NCI-H1417 (cell line): ENCODE measurements around the gene GSG1L.
"Not testable (repeated sequence)": the region's sequence is repeated elsewhere in the genome, so short reads cannot be mapped to it uniquely, and the experiment has no call there.

Experiments
- DNase-seq, 3 experiments: peaks; one replicate each; lab custom pipeline; 2025; lab: John Stamatoyannopoulos, UW

Gene GSG1L

GRCh38 chr16:27903046-27903655, 160.4 kb downstream of the GSG1L start:
- no peak for DNase-seq

DNA sequence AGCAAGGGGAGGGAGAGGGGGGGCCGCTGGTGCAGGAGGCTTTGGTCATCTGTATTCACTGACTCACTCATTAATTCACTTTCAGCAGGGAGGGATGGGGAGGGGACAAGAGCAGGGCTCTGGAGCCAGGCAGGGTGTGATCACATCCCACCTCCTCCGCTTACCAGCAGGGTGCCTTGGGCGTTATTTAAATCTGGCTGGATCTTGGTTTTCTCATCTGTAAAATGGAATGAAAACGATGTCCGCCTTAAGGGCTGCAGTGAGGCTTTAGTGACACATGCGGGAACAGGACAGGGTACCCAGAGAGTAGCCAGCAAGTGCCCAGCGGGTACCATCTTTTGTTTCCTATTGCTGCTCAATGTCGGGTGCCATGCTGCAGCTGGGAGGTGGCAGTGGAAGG, 161.0 kb downstream of the GSG1L start:
- DNase-seq: no peak

GRCh38 chr16:27901956-27902355, 161.6 kb downstream of the GSG1L start:
- DNase-seq: no peak

GRCh38 chr16:27899736-27900135, 163.8 kb downstream of the GSG1L start:
- DNase-seq: no peak

GRCh38 chr16:27894386-27894785, 169.1 kb downstream of the GSG1L start:
- no peak for DNase-seq

DNA sequence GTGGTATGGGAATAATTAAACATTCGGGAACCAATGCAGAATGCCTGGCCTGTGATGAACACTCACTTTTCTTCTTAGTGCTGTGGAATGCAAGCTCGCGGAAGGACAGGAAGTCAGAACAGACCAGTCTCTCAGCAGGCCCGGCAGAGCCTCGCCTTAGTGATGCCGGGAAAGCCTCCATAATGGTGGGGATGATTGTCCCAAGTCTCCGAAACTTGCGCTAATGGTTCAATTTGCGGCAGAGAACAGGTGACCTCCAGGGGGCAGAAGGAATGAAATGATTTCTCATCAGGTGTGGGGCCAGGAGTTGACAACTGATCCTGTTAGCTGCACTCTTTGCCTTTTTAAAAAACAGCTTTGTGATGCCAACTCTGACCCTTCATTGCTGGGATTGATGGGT, 170.6 kb downstream of the GSG1L start:
- no peak for DNase-seq

DNA sequence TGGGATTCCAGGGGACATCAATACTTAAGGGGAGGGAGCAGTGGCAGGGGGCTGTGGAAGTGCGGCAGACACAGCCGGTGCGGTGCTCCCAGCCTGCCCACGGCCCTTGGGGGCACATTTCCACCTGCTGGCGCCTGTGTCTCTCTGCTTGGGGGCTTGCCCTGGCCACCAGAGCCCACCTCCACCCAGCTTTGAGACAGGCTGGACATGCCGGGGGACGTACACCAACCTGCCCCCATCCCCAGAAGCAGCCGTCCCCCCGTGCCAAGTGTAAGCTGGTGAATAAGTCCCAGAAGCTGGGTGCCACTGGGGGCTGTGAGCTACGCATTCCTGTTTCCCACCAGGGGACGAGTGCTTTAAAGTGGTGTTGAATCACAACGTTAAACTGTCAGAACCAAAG, 172.6 kb downstream of the GSG1L start:
- DNase-seq: no peak

DNA sequence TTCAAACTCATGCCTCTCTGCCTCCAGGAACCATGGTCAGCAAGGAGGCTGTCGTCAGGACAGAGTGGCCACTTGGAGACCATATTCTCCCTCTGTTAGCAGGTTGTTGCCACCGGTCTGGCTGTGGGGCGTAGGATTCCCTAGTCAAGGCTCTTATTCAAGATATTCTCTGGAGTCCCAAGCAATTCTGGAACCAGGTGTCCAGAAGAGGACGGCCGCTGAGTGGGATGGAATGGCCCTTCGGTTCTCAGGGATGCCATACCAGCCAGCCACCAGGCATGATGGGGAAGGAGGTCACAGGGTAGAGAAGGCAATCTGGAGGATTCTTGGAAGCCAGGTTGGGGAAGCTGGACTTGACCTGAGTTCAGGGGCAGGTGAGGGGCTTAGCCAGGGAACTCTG, 173.5 kb downstream of the GSG1L start:
- DNase-seq: no peak

DNA sequence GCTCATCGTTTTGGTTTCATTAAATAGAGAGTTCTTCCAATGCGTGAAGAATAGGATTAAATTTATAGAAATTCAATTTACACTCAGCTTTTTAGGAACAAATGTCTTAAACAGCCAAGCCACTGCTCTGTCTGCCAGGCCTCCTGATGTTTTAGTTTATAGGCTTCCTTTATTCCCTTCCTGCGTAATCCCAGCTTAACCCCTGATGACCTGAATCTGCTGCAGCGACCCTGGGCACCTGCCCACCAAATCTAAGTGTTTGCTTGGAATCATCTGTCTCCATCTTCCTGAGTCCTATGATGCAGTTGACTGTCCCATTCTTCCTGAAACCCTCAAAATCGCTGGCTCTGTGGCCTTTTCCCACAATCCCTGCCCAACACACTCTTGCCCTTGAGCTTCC, 179.9 kb downstream of the GSG1L start:
- DNase-seq: no peak

DNA sequence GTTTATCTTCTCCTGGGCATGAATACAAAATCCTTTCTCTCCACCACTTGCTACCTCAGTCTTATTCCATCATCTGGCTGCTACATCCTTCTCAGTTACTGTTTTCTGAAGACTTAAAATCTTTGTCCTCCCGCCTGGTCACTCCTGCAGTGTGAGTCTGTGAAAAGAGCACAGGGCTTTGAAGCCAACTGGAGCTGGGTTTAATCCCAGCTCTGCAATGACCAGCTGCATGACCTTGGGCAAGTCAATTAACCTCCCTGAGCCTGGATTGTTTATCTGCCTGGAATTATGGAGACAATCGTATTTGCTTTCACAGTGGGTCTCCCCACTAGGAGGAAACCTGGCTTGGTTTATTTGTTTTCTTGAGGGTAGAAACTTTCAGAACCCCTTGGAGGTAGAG, 183.2 kb downstream of the GSG1L start:
- DNase-seq: no peak

DNA sequence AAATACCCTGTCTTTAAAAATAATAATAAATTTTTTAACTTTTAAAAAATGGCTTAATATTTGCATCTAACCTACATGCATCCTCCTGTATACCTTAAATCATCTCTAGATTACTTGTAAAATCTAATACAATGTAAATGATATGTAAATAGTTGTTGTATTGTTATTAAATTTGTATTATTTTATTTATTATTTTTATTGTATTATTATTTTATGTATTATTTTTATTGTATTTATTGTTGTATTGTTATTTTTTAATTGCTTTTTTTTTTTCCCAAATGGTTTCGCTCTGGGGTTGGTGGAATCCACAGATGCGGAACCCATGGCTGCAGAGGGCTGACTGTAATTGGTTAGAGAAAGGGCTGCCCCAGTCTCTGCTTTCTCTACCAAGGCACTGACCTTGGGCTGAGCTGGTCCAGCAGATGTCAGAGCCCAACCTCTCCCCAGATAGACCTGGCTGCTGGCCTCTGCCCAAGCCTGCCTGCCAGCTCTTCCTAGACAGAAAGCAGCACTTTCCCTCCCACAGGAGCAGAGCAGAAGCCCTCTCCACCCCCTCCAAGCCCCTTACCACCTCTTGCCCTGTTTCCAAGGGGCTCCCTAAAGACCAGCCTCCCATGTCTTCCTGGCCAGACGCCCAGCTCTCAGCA, 183.8 kb downstream of the GSG1L start:
- no peak for DNase-seq

DNA sequence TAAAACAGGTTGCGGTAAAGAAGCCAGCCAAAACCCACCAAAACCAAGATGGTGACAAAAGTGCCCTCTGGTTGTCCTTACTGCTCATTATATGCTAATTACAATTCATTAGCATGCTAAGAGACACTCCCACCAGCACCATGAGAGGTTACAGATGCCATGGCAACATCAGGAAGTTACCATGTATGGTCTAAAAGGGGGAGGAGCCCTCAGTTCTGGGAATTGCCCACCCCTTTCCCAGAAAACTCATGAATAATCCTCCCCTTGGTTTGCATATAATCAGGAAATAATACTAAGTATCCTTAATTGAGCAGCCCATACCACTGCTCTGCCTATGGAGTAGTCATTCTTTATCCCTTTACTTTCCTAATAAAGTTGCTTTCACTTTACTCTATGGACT, 190.9 kb downstream of the GSG1L start:
- DNase-seq: not testable (repeated sequence)

GRCh38 chr16:27870116-27870798, 193.3 kb downstream of the GSG1L start:
- no peak for DNase-seq

GRCh38 chr16:27869411-27869810, 194.1 kb downstream of the GSG1L start:
- no peak for DNase-seq

DNA sequence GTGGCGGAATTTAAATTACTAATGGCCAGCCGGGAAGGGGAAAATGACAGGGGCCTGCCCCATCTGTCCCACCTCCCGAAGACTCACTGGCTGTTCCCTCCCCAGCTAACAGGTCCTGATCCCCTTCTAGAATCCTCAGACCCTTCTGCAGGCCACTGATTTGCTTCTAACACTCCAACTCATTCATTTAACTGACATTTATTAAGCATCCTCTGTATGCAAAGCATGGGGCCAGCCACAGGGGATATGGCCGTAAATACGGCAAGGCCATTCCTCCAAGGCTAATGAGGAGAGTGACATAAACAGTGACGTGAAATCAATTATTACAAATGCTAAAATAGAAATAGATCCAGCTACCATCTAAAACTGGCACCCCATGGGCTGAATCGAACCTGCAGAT, 195.3 kb downstream of the GSG1L start:
- no peak for DNase-seq

GRCh38 chr16:27867122-27868110, 196.1 kb downstream of the GSG1L start:
- peak; percentile 9 to 44 (median 30) for DNase-seq

DNA sequence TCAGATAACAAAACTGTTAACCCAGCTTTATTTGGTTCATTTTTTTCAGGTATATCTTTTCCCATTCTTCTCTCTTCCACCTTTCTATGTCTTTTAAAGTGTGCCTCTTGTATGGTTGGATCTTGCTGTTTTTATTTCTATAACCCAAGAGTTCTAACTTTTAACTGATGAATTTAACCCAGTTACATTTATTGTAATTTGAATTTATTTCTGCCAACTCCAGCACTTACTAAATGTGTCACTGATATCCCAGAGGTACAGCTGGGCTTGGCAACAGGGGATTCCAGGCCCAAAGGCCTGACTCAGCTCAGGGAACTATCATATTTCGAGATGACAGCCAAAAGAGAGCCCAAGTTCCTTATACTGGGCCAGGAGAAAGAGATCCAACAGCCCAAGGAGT, 200.1 kb downstream of the GSG1L start:
- DNase-seq: no peak

GRCh38 chr16:27862953-27863352, 200.6 kb downstream of the GSG1L start:
- no peak for DNase-seq

- no peak for DNase-seq
These were observed 203.4 kb downstream of the GSG1L start for GRCh38 chr16:27860091-27860490.

DNA sequence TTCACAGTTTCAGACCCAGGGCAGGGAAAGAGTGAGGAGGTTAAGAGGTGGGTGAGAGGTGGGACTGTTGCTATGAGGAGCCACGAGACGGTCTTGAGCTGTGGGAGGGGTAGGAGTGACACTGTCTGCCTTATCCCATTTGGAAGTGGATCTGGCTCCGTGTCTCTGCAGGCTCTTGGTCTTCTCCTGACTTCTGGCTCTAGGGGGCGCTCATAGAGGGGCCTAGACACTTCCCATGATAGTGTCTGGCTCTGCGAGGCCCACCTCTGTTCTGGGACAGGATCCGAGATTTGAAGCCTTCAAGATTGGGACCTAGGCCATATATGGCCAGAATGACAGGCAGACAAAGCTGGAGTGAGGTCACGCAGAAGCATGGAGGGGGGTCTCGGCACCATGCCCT, 204.5 kb downstream of the GSG1L start:
- DNase-seq: no peak

DNA sequence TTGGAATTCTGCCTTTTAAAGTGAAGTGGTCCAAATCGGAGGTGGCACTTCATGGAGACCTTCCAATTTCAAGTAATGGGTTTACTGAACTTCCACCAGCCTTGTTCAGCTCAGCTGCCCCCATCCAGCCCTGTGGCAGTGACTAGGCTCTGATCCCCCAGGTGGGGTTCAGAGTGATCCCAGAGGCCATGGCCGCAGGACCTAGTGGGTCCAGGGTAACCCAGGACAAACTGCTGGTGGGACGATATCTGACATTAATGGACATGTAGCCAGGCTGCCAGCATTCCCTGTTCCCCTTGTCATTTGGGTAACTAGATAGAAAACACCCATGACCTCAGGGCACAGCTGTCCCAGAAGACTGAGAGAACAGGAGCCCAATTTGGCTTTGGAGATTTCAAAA, 209.9 kb downstream of the GSG1L start:
- DNase-seq: no peak

DNA sequence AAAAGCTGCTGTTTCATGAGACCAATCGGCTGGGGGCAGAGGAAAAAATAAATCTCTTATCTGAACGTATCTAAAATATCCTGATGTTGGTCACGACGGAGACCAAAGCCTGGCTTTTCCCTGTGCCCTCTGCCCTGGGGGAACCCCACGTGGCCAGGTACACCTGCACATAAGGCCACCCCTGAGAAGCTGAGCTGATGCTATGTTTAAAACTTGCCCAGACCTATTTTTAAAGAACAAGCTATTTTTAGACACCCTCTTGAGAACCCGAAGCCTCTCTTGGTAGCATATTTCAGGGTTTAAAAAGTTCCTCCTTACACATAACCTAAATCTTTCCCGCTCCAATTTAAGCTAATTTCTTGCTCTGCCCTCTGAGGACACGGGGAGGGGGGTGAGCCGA, 210.4 kb downstream of the GSG1L start:
- DNase-seq: no peak
